ENCODE data around the gene ESRRG.

Gene ESRRG

GRCh38 chr1:216700779-216701178 lies 22.4 kb downstream of the ESRRG start:
- no peaks in the 10 kb centered on the region for H3K27me3 ChIP-seq (ENCODE audit: insufficient read depth, poor library complexity, severe bottlenecking)
- DNase-seq (ENCODE audit: low spot score) (no peak), ATAC-seq (ENCODE audit: low read depth) (no peak)
- H3K27ac ChIP-seq (ENCODE audit: poor library complexity, severe bottlenecking): no peak overlapping the region
- no peaks in the 10 kb centered on the region for H3K36me3 ChIP-seq (ENCODE audit: low read depth)
- no peak overlapping the region for H3K4me3 ChIP-seq (ENCODE audit: severe bottlenecking)
- TF ChIP-seq CTCF (IDR thresholded peaks at IDR 0.05; ENCODE audit: poor library complexity, severe bottlenecking): no peak
- no peaks in the 10 kb centered on the region for H3K9me3 ChIP-seq (ENCODE audit: severe bottlenecking)
- H3K4me1 ChIP-seq (ENCODE audit: insufficient read depth, poor library complexity, severe bottlenecking): no peaks in the 10 kb centered on the region

- no peak for TF ChIP-seq CTCF (IDR thresholded peaks at IDR 0.05; ENCODE audit: poor library complexity, severe bottlenecking)
- H3K4me1 ChIP-seq (ENCODE audit: insufficient read depth, poor library complexity, severe bottlenecking): no peaks in the 10 kb centered on the region
- DNase-seq (ENCODE audit: low spot score) (no peak), ATAC-seq (ENCODE audit: low read depth) (no peak)
- H3K27ac ChIP-seq (ENCODE audit: poor library complexity, severe bottlenecking): no peak overlapping the region
- H3K27me3 ChIP-seq (ENCODE audit: insufficient read depth, poor library complexity, severe bottlenecking): no peaks in the 10 kb centered on the region
- no peak overlapping the region for H3K4me3 ChIP-seq (ENCODE audit: severe bottlenecking)
- no peaks in the 10 kb centered on the region for H3K36me3 ChIP-seq (ENCODE audit: low read depth)
- H3K9me3 ChIP-seq (ENCODE audit: severe bottlenecking): no peaks in the 10 kb centered on the region
These were observed 31.5 kb downstream of the ESRRG start for GRCh38 chr1:216691710-216692109.

GRCh38 chr1:216690603-216691002 lies 32.6 kb downstream of the ESRRG start:
- Histone ChIP-seq H3K4me1 (ENCODE audit: insufficient read depth, poor library complexity, severe bottlenecking) (no peaks in the 10 kb centered on the region), H3K27ac (ENCODE audit: poor library complexity, severe bottlenecking) (no peak overlapping the region), H3K36me3 (ENCODE audit: low read depth) (no peaks in the 10 kb centered on the region), H3K27me3 (ENCODE audit: insufficient read depth, poor library complexity, severe bottlenecking) (no peaks in the 10 kb centered on the region), H3K9me3 (ENCODE audit: severe bottlenecking) (no peaks in the 10 kb centered on the region), H3K4me3 (ENCODE audit: severe bottlenecking) (no peak overlapping the region)
- DNase-seq (ENCODE audit: low spot score) (no peak), ATAC-seq (ENCODE audit: low read depth) (no peak)
- no peak for TF ChIP-seq CTCF (IDR thresholded peaks at IDR 0.05; ENCODE audit: poor library complexity, severe bottlenecking)

DNA sequence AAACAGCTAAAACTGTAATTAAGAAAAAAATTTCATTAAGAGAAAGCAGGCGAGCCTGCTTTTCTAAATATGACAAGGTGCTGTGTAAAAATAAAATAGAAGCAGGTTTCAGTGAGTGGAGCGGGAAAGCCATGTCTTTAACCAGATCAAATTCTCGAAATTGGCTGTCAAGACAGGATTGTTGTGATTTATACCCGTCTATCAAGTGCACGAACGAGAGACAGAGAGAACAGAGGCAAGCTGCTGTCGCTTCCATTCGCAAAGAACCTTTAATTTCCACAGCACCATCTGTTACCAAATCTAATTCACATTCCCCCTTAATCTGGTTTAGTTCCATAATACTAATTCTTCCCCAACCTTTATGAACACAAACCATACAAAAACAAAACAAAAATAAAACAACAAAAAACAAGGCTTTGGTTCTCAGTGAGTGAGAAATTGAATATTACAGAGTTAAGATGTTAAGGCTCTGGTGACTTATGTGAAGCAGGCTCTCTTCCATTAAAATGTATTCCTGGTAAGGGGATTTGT lies 35.0 kb downstream of the ESRRG start:
- no peak for TF ChIP-seq CTCF (IDR thresholded peaks at IDR 0.05; ENCODE audit: poor library complexity, severe bottlenecking)
- Histone ChIP-seq H3K4me1 (ENCODE audit: insufficient read depth, poor library complexity, severe bottlenecking) (no peaks in the 10 kb centered on the region), H3K36me3 (ENCODE audit: low read depth) (no peaks in the 10 kb centered on the region), H3K4me3 (ENCODE audit: severe bottlenecking) (no peak overlapping the region), H3K27ac (ENCODE audit: poor library complexity, severe bottlenecking) (no peak overlapping the region), H3K9me3 (ENCODE audit: severe bottlenecking) (no peaks in the 10 kb centered on the region), H3K27me3 (ENCODE audit: insufficient read depth, poor library complexity, severe bottlenecking) (no peaks in the 10 kb centered on the region)
- ATAC-seq (ENCODE audit: low read depth): no peak
- no peak for DNase-seq (ENCODE audit: low spot score)

DNA sequence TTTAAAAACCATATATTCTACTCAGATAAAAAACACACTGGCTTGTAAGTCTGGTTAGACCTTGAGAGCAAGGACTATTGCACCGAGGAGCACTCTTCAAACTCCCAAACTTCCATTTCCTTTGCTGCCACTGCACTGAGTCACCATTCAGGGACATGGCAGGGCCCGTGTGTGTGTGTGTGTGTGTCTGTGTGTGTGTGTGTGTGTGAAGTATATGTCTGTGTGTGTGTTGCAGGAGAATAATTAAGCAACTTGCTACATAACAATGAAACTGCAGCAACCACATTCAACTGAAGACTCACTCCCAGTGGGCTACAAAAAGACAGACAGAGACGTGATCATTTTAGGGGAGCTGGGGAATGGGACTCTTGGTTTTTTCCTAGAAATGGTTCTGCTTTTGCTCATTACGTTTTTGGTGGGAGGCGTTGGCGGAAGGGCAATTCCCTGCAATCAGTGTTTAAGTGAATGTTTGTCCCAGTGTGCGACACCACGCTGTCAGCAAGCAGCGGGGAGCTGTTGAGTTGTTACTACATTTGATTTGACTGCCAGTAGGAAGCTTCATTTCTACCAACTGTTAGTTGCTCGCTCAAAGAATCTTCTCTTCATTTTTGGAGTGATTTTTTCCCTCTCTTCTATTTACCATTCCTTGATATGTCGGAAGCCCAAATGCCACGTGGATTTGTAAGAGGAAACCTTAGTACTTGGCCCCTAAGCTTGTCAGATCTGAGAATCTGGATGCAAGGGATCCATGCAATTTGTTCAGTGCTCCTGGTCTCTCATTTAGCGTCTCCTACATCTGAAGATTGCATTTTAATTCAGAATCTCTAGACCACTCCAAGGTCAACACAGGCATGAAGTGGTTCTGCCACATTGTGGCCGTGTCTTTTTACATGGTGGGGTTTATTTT lies 36.1 kb downstream of the ESRRG start:
- Histone ChIP-seq H3K36me3 (ENCODE audit: low read depth) (no peaks in the 10 kb centered on the region), H3K4me3 (ENCODE audit: severe bottlenecking) (no peak overlapping the region), H3K4me1 (ENCODE audit: insufficient read depth, poor library complexity, severe bottlenecking) (no peaks in the 10 kb centered on the region), H3K27ac (ENCODE audit: poor library complexity, severe bottlenecking) (no peak overlapping the region), H3K9me3 (ENCODE audit: severe bottlenecking) (no peaks in the 10 kb centered on the region), H3K27me3 (ENCODE audit: insufficient read depth, poor library complexity, severe bottlenecking) (no peaks in the 10 kb centered on the region)
- DNase-seq (ENCODE audit: low spot score) (no peak), ATAC-seq (ENCODE audit: low read depth) (no peak)
- TF ChIP-seq CTCF (IDR thresholded peaks at IDR 0.05; ENCODE audit: poor library complexity, severe bottlenecking): no peak

Measured in RWPE2 (cell line).